Measurements from ENCODE around the gene C3orf22.
"Not testable (repeated sequence)": the region's sequence is repeated elsewhere in the genome, so short reads cannot be mapped to it uniquely, and the experiment has no call there.

C3orf22 gene

DNA sequence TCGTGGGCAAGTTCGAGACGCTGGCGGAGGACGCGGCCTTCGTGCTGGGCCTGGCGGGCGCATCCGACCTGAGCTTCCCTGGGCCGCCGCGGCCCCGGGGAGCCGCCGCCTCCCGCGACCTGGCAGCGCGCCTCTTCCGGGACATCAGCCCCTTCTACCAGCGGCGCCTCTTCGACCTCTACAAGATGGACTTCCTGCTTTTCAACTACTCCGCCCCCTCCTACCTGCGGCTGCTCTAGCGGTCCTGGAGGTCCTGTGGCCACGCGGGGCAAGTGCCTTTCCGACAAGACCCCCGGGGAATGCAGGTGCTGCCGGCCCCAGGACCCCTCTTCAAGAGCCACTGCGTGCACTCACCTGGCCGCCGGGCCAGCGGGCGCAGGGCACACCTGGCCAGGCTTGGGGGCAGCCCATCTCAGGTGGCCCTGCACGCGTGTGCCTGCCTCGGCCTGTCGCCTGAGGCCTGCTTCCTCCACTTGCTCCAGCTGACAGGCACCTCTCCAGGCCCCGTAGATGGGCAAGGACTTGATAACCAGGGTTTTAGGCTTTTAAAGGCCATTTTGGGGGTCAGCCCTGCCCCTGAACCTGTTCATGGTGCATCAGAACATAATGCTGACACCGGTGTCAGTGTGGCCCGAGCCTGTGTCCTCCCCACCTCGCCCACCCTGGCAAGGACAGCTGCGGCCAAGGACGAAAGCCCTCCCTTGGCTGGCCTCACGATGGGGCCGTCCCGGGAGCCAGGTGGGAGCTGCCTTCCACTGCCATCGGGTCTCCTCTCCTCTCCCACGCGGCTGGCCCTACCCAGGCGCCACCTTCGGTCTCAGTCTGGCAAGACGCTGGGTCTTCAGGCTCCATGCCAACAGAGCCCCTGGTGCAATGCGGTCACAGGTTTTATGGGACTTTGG is 16.1 kb downstream of the C3orf22 start:
- DNase-seq: peak; percentile 41

DNA sequence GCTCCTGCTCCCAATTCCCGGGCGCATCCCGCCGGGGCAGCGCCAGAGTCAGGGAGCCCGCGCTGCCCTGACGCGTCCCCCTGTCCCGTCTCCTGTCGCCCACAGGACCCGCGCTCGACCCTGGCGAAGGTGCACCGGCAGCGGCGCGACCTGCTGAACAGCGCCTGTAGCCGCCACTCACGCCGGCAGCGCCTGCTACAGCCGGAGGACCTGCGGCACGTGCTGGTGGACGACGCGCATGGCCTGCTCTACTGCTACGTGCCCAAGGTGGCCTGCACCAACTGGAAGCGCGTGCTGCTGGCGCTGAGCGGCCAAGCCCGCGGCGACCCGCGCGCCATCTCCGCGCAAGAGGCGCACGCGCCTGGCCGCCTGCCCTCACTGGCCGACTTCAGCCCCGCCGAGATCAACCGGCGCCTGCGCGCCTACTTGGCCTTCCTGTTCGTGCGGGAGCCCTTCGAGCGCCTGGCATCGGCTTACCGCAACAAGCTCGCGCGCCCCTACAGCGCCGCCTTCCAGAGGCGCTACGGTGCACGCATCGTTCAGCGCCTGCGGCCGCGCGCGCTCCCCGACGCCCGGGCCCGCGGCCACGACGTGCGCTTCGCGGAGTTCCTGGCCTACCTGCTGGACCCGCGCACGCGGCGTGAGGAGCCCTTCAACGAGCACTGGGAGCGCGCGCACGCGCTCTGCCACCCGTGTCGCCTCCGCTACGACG is 16.9 kb downstream of the C3orf22 start:
- DNase-seq: peak; percentile 35

DNA sequence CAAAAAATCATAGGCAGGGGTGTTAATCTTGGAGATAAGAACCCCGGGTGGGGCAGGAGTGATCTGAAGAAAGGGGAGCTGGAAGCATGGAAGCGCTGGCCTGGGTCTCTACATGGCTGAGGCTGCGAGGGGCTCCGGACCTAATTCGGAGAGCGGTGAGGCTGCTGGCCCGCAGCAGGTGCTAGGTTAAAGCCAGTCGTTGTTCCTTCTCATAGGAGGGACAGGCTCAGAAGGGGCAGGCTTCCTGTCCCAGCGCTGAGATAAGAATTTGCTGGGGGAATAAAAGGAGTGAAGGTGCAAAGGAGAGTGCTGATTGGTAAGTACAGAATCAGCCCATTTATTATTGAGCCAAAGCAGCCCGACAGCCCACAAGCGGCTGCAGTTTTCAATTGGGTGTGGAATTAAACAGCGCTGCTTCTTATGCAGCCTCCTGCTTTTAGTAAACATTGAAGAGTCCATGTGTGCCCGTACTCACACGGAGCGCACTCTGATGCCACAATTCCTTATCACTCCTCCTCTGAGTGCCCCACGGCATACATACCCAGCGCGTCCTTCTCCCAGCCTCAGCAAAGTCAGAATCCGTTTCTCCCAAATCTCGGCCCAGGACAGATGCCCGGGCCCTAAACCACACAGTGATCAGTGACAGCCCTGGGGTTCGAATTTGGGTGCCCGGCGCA is 17.6 kb downstream of the C3orf22 start:
- DNase-seq: peak; percentile 33

DNA sequence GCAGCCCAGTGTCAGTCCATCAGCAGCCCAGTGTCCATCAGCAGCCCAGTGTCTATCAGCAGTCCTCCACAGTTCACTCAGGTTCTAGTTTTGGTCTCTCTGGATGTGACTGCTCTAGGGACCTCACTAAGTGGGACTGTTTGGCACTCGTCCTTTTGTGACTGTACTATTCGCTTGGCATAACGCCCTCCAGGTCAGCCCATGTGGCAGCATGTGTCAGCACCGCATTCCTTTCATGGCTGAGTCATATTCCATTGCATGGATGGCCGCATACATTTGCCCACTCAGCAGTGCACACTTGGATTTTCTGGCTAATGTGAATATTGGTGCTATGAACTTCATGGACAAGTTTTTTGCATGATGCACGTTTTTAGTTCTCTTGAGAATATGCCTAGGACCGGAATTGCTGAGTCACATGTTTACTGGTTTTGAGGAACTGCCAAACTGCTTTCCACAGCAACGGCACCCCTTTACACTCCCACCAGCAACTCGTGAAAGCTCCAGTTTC is 18.3 kb downstream of the C3orf22 start:
- DNase-seq: no peak

DNA sequence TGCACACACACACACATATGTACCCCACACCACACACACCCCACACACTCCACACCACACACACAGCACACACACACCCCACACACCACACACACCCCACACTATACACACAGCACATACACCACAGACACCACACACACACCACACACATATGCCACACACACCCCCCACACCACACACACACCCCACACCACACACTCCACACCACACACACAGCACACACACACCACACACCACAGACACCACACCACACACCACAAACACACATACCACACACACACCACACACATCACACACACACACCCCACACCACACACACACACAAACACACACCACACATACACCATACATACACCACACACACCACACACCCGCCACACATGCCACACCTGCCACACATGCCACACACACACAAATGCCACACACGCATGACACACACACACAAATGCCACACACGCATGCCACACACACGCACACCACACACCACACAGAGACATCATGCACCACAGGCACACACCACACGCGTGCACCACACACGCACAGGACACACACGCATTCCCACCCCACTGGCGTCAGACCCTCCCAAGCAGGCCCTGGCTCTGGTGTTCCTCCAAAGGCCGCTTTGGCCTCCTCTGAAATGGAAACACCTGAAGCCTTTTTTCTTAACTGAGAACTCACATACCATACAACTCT is 19.0 kb downstream of the C3orf22 start:
- DNase-seq: no peak

DNA sequence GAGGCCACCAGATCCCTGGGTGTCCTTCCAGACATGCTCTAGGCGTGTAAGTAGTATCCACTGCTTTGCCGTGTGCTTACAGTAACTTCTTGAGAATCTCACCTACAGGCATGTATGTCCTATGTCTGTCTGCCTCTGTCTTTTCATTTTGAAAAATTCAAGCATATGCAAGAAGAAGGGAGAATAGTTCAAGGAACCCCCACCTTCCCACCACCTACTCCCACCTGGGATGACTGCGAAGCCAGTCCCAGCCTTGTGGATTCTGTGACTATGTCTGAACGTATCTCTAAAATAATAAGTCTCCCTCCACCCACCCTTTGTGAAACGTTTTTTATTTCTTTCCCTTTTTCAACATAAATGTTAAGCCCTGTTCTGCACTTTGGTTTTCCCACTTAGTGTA is 19.8 kb downstream of the C3orf22 start:
- DNase-seq: no peak

DNA sequence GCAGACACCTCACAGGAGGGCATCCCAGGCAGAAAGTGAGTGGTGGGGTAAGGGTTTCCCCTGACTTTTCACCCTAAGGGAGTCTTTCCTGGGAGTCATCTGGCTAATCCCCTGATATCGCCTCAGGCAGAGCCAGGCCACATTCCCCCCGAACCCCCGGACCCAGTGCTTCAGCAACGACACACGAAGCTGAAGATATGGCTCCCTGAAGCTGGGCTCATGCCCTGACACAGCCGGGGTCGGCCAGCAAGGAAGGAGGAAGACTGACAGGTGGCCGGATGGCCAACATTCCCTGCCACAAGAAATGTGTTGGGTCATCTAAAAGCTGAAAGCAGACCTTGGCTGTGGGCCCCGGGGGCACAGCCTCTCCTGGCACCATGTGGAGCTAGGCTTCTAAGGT is 20.4 kb downstream of the C3orf22 start:
- no peak for DNase-seq

DNA sequence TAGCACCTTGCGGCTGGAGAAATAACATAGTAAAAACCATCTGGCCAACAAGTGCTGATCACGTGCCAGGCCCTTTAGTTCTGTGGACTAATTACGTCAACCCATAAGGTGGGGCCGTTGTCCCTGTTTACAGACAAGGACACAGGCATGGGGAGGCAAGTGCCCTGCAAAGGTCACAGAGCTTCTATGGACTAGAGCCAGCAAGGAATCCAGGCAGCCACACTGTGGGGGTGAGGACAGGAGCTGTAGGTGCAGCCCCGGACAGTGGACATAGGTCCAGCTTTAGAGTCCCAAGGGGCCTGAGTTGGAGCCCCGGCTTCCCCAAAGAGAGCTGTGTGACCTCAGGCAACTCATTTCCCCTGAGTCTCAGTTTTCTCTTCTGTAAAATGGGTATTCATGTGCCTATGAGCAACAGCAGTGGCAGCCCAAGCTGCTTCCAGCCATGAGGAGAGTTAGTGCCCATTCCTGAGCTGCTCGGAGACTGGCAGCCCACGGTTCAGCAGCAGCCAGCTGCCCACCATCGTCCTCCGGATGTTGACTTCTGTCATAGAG is 20.9 kb downstream of the C3orf22 start:
- DNase-seq: no peak

DNA sequence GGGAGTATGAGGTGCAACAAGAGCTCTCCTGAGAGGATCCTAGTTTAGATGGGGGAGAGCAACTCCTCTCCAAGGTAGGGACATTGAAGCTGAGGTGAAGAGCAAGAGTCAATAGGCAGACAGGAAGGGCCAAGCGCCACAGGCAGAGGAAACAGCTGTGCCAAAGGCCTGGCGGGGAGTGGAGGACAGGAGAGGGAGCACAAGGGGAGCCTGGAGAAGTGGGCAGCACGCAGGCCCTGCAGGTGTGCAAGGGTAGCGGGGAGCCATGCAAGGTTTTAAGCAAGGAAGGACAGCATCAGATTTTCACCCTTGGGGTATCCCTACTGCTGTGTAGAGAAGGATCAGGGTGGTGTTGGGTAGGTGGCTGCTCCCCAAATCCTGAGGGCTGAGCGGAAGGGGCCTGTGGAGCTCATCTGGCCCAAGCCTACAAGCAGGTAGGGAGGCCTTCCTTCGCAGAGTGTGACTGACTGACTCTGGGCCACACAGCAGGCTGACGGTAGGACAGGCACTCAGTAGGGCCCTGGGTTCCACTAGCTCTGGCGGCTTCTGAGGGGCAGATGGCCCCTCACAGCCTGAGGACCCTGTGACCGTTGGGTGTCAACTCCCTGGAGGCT is 21.5 kb downstream of the C3orf22 start:
- no peak for DNase-seq

DNA sequence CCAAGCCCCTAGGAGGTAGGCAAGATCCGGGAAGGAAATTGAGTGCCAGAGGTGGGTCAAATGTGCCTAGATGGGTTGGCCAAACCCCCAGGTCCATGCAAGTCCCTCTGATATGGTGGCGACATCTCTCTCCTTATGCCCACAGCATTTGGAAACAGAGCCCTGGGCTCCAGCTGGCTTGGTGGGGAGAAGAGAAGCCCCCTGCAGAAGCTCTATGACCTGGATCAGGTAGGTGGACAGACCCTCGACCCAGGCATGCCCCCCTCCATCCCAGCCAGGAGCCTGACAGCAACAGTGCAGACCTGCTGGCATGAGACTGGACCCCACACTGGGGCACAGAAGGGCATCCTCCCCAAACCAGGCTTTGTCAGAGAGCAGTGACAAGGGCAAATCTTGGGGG is 22.6 kb downstream of the C3orf22 start:
- DNase-seq: no peak

DNA sequence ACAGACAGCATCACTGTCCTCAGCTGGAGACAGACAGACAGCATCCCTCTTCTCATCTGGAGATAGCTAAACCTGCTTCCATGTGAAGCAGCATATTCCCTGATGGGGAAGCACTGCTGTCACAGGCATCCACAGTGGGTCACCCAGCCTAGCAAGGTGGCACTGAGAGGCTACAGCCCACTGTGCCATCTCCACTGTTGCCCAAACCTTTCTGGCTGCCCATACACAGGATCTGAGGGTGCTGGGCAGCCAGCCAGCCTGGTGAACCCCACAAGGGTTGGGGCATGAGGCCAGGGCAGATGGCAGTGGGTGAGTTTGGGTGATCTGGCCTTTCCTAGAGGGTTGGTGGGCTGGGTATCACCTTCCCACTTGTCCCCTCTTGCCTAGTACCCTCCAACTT is 23.1 kb downstream of the C3orf22 start:
- DNase-seq: no peak

DNA sequence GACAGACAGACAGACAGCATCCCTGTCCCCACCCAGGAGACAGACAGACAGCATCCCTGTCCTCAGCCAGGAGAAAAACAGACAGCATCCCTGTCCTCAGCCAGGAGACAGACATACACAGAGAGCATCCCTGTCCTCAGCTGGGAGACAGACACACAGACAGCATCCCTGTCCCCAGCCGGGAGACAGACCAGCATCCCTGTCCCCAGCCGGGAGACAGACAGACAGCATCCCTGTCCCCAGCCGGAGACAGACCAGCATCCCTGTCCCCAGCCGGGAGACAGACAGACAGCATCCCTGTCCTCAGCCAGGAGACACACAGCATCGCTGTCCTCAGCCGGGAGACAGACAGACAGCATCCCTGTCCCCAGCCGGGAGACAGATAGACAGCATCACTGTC is 24.0 kb downstream of the C3orf22 start:
- DNase-seq: not testable (repeated sequence)

DNA sequence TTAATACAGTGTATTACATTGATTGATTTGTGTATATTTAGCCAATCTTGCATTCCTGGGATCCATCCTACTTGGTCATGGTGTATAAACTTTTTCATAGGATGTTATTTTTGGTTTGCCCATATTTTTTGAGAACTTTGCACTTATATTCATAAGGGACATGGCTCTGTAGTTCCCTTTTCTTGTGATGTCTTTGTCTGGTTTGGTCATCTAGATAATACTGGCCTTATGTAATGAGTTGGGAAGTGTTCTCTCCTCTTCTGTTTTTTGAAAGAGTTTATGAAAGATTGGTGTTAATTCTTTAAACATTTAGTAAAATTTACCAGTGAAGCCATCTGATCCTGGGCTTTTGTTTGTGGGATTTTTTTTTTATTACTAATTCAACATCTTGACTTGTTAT is 25.2 kb downstream of the C3orf22 start:
- DNase-seq: no peak

DNA sequence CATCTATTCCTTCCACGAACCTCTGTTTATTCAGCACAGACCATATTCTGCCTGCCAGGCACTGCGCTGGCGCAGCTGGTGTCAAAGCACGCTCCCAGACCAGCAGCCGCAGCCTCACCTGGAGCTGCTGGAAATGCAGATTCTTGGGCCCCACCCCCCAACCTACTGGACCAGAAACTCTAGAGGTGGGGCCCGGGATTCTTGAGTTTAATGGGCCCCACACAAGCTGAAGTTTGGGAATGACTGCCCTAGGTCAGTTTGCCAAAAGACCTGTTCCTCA is 27.7 kb downstream of the C3orf22 start:
- no peak for DNase-seq

DNA sequence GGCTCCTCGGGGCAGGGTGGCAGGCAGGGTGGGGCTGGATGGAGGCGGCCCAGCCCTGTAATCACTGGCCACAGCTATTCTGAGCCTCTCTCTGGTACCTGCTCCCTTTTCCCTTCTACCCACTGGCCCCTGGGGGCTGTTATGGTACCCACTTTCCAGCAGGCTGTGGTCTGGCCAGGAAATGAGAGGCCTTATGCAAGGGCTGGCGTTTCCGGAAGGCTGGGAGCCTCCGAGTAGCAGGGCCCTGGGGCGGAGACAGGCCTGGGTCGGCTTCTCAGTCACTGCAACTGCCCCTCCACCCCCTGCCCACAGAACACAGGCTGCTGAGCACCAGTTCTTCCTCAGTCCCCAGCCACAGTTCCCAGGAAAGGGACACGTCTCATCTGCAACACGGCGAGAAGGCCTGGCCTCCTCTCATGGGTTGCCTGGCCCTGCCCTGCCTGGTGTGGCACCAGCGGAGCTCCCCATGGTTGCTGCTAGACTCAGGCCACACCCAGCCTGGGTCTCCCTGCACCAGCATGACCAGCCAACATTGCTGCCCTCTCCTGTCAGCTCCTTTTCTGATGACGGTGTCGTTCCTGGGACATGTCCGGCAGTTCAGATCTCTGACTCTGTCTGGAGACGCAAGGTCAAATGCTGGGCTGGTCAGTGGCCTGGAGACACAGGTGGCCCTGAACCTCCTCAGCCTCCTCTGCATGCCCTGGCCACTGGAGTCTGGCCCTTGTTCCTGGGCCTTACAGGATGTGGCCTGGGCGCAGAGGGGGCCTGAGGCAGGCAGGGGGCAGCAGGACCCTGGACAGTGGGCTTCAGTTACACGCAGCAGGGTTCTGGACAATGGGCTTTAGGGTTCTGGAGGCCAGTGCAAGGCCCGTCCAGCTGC is 28.3 kb downstream of the C3orf22 start:
- DNase-seq: no peak

DNA sequence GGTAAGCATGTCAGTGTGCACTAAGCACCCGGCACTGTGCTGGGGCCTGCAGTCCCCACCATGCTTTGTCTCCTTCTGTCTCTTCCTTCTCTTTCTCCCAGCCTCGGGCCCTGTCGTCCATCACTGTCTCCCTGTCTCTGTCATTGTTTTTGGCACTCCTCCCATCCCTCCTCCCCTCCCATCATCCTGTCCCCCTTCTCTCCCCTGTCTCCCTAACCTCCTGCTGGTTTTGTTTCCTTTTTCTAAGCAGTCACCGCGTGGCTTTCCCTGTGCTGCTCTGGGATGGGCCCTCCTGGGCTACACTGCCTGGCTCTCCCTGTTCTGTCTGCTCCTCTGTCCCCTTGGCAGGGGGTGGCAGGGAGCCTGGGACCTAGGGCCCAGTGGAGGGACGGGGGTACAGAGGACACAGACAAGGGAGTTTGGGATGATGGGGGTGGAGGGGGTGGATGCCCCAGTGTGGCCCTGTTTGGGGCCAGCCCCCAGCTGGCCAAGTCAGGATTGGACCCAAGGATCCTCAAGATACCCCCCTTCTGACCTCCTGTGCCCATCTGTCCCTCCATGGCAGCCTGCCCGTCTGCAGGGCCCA is 29.1 kb downstream of the C3orf22 start:
- DNase-seq: no peak

DNA sequence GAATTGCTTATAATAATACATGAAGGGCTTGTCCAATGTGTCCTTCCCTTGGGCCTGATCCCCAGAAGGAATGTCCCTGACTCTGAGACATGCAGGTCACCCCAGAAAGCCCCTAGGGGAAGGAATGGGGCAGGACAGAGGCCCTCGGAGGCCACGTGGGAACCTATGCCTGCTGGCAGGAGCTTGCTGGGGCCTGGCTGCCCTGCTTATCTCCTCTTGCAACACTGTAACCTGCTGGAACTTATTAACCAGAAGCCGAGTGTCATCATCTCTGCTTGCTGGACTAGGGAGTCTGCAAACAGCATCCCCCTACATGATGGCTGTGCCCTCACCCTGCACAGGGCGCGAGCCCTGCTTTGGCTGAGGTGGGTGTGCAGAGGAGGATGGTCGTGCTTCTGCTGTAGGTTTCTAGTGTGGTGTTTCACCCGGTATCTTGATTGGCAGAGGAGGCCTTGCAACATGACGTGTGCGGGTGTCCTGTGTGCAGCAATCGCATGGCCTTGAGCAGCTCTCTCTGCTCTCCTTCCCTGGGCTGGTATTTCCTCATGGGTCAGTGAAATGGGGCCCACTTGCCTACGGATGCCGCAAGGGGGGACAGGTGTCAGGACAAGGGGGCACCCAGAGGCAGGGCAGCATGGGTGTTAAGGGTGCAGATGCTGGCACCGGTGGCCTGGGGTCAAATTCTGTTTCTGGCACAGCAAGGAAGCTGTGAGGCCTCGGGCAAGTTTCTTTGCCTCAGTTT is 29.8 kb downstream of the C3orf22 start:
- DNase-seq: no peak

DNA sequence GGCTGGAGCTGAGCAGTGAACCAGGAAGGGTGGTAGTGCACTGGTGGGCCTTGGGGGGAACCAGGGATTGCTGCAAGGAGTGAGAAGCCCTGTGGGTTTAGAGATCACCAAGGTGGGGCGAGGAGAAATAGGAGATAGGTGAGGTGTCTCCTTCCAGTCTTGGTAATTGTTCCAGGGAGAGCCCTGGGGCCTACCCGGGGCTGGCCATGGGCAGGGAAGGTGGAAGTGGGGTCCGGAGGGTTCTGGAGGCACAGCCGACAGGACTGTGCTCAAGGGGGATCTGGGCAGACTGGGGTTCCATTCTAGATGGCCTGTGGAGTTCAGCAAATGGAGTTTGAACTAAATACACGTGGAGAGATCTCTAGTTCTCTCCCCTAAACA is 30.3 kb downstream of the C3orf22 start:
- no peak for DNase-seq

DNA sequence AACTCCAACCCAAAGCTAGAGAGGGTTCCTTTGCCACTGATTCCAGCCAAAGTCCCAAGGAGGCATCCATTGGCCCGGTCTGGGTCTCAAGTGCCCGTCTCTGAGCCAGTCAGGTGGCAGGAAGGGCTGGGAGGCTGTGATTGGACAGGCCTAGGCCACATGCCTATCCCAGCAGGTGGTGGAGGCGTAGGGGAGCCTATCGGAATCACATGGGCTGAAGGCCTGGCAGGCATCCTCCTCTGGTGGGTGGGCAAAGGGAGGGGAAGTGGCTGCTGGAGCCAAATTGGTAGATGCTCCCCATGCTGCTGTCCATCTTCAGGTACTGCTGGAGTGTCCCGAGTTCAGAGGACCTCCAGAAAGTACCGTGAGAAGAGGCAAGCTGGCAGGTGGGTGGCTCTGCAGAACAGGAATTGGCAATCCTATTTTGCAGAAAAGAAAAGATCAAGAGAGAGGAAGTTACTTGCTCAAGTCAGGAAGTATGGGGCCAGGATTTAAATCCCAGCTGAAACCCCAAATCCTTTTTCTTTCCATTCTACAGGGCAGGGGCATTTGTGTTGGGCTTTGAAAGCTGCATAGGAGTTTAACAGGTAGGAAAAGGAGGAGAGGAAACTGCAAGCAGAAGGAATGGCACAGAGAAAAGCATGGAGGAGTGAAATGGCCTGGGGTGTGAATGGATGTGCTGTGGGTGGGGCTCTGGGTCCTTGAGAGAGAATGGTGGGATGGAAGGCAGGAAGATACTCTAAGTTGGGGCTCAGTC is 31.1 kb downstream of the C3orf22 start:
- no peak for DNase-seq

Data from activated CD8-positive, alpha-beta memory T cell treated with anti-CD3 and anti-CD28 coated beads for 24 hours (primary cell).